K562 (cell line): ENCODE results near the gene ARAP1. TPM values are rescaled to one million over a fixed set of nuclear protein-coding genes. Genes with fewer than 3 reads are reported as not detected.
A peak's percentile ranks its signal among the peaks of the same experiment; 100 is the strongest.

Source experiments
- ATF1 ChIP-seq, 2 experiments: fragments of 450-650 bp in 1 of 2; IDR thresholded peaks; 2 replicates each; pipeline ENCODE4 v1.6.1; 2016; ENCODE audit warnings: missing compliant biosample characterization in 1 of 2, missing genetic modification characterization in 1 of 2
- CHAMP1 ChIP-seq: fragments of 450-650 bp; IDR thresholded peaks from 2 replicates; pipeline ENCODE4 v1.6.1; 2016; ENCODE audit warnings: mild to moderate bottlenecking
- E2F5 ChIP-seq: sonication (generic); formaldehyde crosslinking; IDR thresholded peaks from 2 replicates; pipeline ENCODE4 v1.8.0; 2022; ENCODE audit warnings: mild to moderate bottlenecking, missing genetic modification reagents
- GABPA ChIP-seq: fragments of 200-800 bp; sonication (Bioruptor generic); conservative IDR thresholded peaks from 2 replicates; pipeline ENCODE4 v1.6.1; 2016; ENCODE audit warnings: low read depth, missing genetic modification characterization, missing compliant biosample characterization
- HDGF ChIP-seq: fragments of 450-650 bp; IDR thresholded peaks from 2 replicates; pipeline ENCODE4 v1.6.1; 2016
- HLTF ChIP-seq: fragments of 450-650 bp; IDR thresholded peaks from 2 replicates; pipeline ENCODE4 v1.6.1; 2016
- KDM2B ChIP-seq: fragments of 250-450 bp; sonication (Bioruptor Pico); IDR thresholded peaks from 2 replicates; pipeline ENCODE4 v1.8.0; 2021; ENCODE audit warnings: mild to moderate bottlenecking, moderate library complexity
- KLF13 ChIP-seq: fragments of 450-650 bp; IDR thresholded peaks from 2 replicates; pipeline ENCODE4 v1.6.1; 2016; ENCODE audit warnings: missing genetic modification characterization, low read depth, mild to moderate bottlenecking, missing compliant biosample characterization, moderate library complexity, borderline replicate concordance
- KLF16 ChIP-seq: IDR thresholded peaks from 2 replicates; pipeline ENCODE4 v1.6.1; 2016; ENCODE audit warnings: antibody characterized with exemption
- MAZ ChIP-seq, 2 experiments: fragments of 450-650 bp in 1 of 2; sonication (generic) in 1 of 2; formaldehyde crosslinking; IDR thresholded peaks in 1 of 2; conservative IDR thresholded peaks in 1 of 2; 2 replicates each; pipeline versions ENCODE4 v1.4.0 to v1.5.0; 2020; ENCODE audit warnings: mild to moderate bottlenecking in 1 of 2, missing genetic modification reagents in 1 of 2
- MCM5 ChIP-seq: fragments of 450-650 bp; IDR thresholded peaks from 2 replicates; pipeline ENCODE4 v1.6.1; 2016; ENCODE audit warnings: low read depth
- PATZ1 ChIP-seq: fragments of 250-450 bp; sonication (Bioruptor Pico); IDR thresholded peaks from 2 replicates; pipeline ENCODE4 v1.5.0; 2020; ENCODE audit warnings: mild to moderate bottlenecking, borderline replicate concordance
- PHB2 ChIP-seq: fragments of 450-650 bp; IDR thresholded peaks from 2 replicates; pipeline ENCODE4 v1.6.1; 2017; ENCODE audit warnings: low read depth
- PTRF ChIP-seq: fragments of 450-650 bp; IDR thresholded peaks from 2 replicates; pipeline ENCODE4 v1.6.1; 2016; ENCODE audit warnings: mild to moderate bottlenecking, missing genetic modification characterization, missing compliant biosample characterization
- SMAD1 ChIP-seq: fragments of 150-350 bp; IDR thresholded peaks from 2 replicates; pipeline ENCODE4 v1.6.1; 2014; ENCODE audit warnings: low read length, low read depth; ENCODE audit not compliant: partially characterized antibody
- TEAD1 ChIP-seq, 2 experiments: fragments of 450-650 bp in 1 of 2; sonication (generic) in 1 of 2; formaldehyde crosslinking; IDR thresholded peaks; 2 replicates each; pipeline versions ENCODE4 v1.4.0 to v1.8.0; 2020 to 2022; ENCODE audit warnings: mild to moderate bottlenecking in 2 of 2, missing genetic modification reagents in 1 of 2
- YY1 ChIP-seq, 3 experiments: IDR thresholded peaks; 2 replicates each; pipeline ENCODE4 v1.6.1; 2011; ENCODE audit warnings: low read length in 2 of 3, mild to moderate bottlenecking in 2 of 3, moderate library complexity in 2 of 3, borderline replicate concordance in 1 of 3, control low read depth in 1 of 3, low read depth in 1 of 3; ENCODE audit not compliant: insufficient read depth in 3 of 3, insufficient replicate concordance in 2 of 3, control insufficient read depth in 1 of 3, insufficient read length in 1 of 3; ENCODE audit errors: extremely low read depth in 1 of 3
- ZNF239 ChIP-seq: fragments of 250-450 bp; sonication (Bioruptor Pico); IDR thresholded peaks from 2 replicates; pipeline ENCODE4 v1.4.0; 2020; ENCODE audit warnings: mild to moderate bottlenecking
- ZNF395 ChIP-seq: fragments of 200-800 bp; sonication (Bioruptor generic); IDR thresholded peaks from 2 replicates; pipeline ENCODE4 v1.6.1; 2017; ENCODE audit warnings: missing genetic modification characterization, missing compliant biosample characterization
- ZSCAN29 ChIP-seq: fragments of 450-650 bp; IDR thresholded peaks from 2 replicates; pipeline ENCODE4 v1.6.1; 2017
- polyA plus RNA-seq, 8 experiments: library from polyadenylated mRNA; depleted of rRNA in 4 of 8; stranded (reverse) in 5 of 8; unstranded in 3 of 8; fragments of >200 nt; fragmentation: Nextera tagmentation in 2 of 8; fragmentation: Illumina TruSeq in 1 of 8; extraction: Ambion mirVana in 2 of 8; extraction: Trizol in 1 of 8; gene quantifications; 2 replicates each; pipeline versions ENCODE4 v1.2.1 to v1.2.3, GENCODE V29; 2011 to 2014; ENCODE audit warnings: inconsistent platforms in 1 of 8, missing spikeins in 1 of 8
- total RNA-seq, 7 experiments: library from RNA; depleted of rRNA in 6 of 7; stranded (reverse); fragments of >200 nt in 6 of 7; fragmentation: Illumina TruSeq in 2 of 7; extraction: Trizol in 2 of 7; gene quantifications; 2 replicates each; pipeline versions ENCODE4 v1.2.1 to v1.2.3, GENCODE V29; 2011 to 2021; ENCODE audit warnings: low replicate concordance in 1 of 7

ARAP1 gene
- total and polyA plus RNA-seq, 9 of the 15 experiments (the other 6 are each of a cell fraction or from before 2014, with no cell fraction given): 0.23 to 67.0 (median 24.6) TPM

- TF ChIP-seq MAZ (CRISPR knock-in tag; conservative IDR thresholded peaks at IDR 0.05 in 1 of 2, IDR thresholded peaks at IDR 0.05 in 1 of 2): peak; percentile 24 to 46; a peak in 1 of 4 replicates
- peak; percentile 65; the same call in 1 of the 2 replicates for TF ChIP-seq ZNF395 (CRISPR knock-in tag)
- TF ChIP-seq ATF1 (CRISPR knock-in tag; IDR thresholded peaks at IDR 0.05): no peak
- peak; percentile 45; the same call in 1 of the 2 replicates for TF ChIP-seq ATF1 (tag; IDR thresholded peaks at IDR 0.05)
- TF ChIP-seq MCM5: no peak
- peak; percentile 55; the same call in 1 of the 2 replicates for TF ChIP-seq E2F5 (CRISPR knock-in tag)
- no peak for TF ChIP-seq ZSCAN29
- TF ChIP-seq PTRF (tag): no peak
- no peak for TF ChIP-seq PATZ1 (CRISPR knock-in tag)
- no peak for TF ChIP-seq ZNF239 (CRISPR knock-in tag)
- no peak for TF ChIP-seq KLF16
- no peak for TF ChIP-seq HDGF
- no peak for TF ChIP-seq SMAD1
- peak in 1 of 3 experiments; percentile 36 for TF ChIP-seq YY1 (IDR thresholded peaks at IDR 0.05; ENCODE audit: borderline replicate concordance in 1 of 3, control insufficient read depth in 1 of 3, extremely low read depth in 1 of 3, insufficient read depth in 3 of 3, insufficient read length in 1 of 3, insufficient replicate concordance in 2 of 3, low read depth in 1 of 3, low read length in 2 of 3)
- no peak for TF ChIP-seq KDM2B (CRISPR knock-in tag)
- TF ChIP-seq PHB2: no peak
- no peak for TF ChIP-seq CHAMP1
- peak; percentile 54; the same call in 1 of the 2 replicates for TF ChIP-seq GABPA (tag)
- TF ChIP-seq HLTF: no peak
- TF ChIP-seq KLF13 (tag): peak; percentile 61; the same call in 1 of the 2 replicates
- no peak for TF ChIP-seq TEAD1 (CRISPR knock-in tag; IDR thresholded peaks at IDR 0.05)
These were observed 35.3 kb upstream of the ARAP1 start (continued) for GRCh38 chr11:72787216-72788104.
